Kidney epithelial cell (primary cell): ENCODE measurements around the gene CBLL1. TPM values are rescaled to one million over a fixed set of nuclear protein-coding genes. Genes with fewer than 3 reads are reported as not detected.

ENCODE experiments used
- DNase-seq: peaks from one replicate; pipeline ENCODE4 v3.0.0-alpha.2; 2010; ENCODE audit warnings: low read depth
- H3K27me3 ChIP-seq: 2 replicates; pipeline ENCODE4 v1.6.0; 2011; ENCODE audit warnings: low read length; ENCODE audit not compliant: control insufficient read depth, insufficient read depth
- H3K36me3 ChIP-seq: 2 replicates; pipeline ENCODE4 v1.5.1; 2011; ENCODE audit warnings: low read length; ENCODE audit not compliant: control insufficient read depth, insufficient read depth
- H3K4me3 ChIP-seq: 2 replicates; pipeline ENCODE4 v1.5.1; 2011; ENCODE audit warnings: low read depth, mild to moderate bottlenecking, control low read depth, low read length
- total RNA-seq: library from RNA; depleted of rRNA; stranded (reverse); fragments of >200 nt; gene quantifications from 2 replicates; pipeline ENCODE4 v1.2.3, GENCODE V29; 2015
- TF ChIP-seq, protein P1 (sequence below): IDR thresholded peaks from 2 replicates; pipeline ENCODE4 v1.5.1; 2011; ENCODE audit warnings: mild to moderate bottlenecking, moderate library complexity, low read length, control low read depth, inconsistent platforms; ENCODE audit not compliant: insufficient read depth, poor library complexity, severe bottlenecking

The CBLL1 gene
- total RNA-seq, 1 donor from 2014 or later, result 42.3 TPM

- H3K4me3 ChIP-seq, result no peak overlapping the region
- H3K27me3 ChIP-seq, result no peaks in the 10 kb centered on the region
- no peaks in the 10 kb centered on the region for H3K36me3 ChIP-seq
- DNase-seq, result no peak
- TF ChIP-seq, protein P1, sequence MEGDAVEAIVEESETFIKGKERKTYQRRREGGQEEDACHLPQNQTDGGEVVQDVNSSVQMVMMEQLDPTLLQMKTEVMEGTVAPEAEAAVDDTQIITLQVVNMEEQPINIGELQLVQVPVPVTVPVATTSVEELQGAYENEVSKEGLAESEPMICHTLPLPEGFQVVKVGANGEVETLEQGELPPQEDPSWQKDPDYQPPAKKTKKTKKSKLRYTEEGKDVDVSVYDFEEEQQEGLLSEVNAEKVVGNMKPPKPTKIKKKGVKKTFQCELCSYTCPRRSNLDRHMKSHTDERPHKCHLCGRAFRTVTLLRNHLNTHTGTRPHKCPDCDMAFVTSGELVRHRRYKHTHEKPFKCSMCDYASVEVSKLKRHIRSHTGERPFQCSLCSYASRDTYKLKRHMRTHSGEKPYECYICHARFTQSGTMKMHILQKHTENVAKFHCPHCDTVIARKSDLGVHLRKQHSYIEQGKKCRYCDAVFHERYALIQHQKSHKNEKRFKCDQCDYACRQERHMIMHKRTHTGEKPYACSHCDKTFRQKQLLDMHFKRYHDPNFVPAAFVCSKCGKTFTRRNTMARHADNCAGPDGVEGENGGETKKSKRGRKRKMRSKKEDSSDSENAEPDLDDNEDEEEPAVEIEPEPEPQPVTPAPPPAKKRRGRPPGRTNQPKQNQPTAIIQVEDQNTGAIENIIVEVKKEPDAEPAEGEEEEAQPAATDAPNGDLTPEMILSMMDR, result no peak
These were observed 55.8 kb downstream of the CBLL1 start for GRCh38 chr7:107799647-107800264.

DNA sequence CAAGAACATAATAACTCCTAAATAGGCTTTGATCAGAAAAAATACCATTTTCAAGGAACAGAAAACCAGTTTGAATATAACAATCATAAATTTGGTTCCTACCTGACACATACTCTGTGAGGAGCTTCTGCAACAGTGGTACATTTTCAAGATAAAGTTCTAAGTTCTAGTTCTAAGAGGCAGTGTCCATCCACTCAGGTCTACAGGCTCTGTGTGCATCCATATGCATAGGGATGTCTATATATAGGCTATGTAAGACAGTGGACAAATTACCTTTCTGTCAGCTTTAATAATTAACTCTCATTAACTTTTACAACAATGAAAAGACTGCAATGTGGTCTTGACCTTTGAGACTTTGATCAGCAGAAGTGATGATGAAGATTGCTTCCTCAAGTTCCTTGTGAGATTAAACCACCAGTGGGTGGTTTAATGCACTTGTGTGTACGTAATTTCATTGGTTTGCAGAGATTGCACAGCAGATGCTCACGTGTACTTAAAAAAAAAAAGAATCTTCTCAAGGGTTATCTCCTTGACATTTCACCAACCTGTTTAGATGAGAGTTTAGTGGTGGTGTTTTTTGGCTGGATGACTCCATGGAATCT lies 59.2 kb downstream of the CBLL1 start, which contains the start of gene SLC26A3:
TSS of gene SLC26A3 (minus strand) at position 215 of the 602 bp plus-strand sequence. CDS start 8,714 bp downstream, outside the sequence.
- DNase-seq, result no peak
- H3K36me3 ChIP-seq, result no peaks in the 10 kb centered on the region
- no peak within 1 kb of the TSS for H3K4me3 ChIP-seq
- H3K27me3 ChIP-seq, result no peaks in the 10 kb centered on the region
- TF ChIP-seq, protein P1, result no peak

DNA sequence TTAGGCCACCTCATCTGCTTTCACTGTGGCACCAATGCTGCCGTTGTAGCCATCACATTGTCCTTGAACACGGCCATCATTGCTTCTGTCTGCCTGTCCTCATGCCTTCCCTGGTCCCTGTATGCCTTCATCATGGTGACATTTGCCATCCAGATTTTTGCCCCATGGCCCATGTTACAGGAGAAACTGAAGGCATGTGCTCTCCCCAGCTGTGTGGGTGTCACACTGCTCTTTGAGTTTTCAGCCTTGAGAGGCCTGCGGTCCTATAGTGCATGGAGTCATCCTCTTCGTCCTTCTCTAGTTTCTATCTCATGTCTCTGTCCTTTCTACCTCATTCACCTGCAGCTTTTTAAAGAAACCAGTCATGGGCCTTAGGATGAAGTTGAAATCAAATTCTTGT lies 65.2 kb downstream of the CBLL1 start:
- H3K36me3 ChIP-seq, result no peaks in the 10 kb centered on the region
- H3K4me3 ChIP-seq, result no peak overlapping the region
- no peak for DNase-seq
- TF ChIP-seq, protein P1, result no peak
- H3K27me3 ChIP-seq, result no peaks in the 10 kb centered on the region

DNA sequence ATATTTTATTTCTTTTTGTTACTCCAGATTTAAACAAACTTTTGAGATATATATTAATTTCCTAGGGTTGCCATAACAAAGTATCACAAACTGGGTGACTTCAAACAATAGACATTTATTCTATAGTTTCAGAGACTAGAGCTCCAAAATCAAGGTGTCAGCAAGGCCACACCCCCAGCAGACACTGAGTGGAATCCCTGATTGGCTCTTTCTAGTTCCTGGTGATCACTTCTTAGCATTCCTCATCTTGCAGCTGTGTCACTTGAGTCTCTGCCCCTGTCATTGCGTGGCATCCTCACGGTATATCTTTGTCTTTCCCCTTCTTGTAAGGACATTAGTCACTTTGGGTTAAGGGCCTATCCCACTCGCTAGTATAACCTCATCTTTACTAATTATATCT lies 66.7 kb downstream of the CBLL1 start:
- no peaks in the 10 kb centered on the region for H3K27me3 ChIP-seq
- H3K36me3 ChIP-seq, result no peaks in the 10 kb centered on the region
- H3K4me3 ChIP-seq, result no peak overlapping the region
- TF ChIP-seq, protein P1, result no peak
- no peak for DNase-seq

Other genes starting within 250 kb of the CBLL1 start
- 34.0 and 37.1 TPM in 2 replicates for gene COG5, start 180.2 kb upstream of the CBLL1 start, total RNA-seq
- gene DUS4L, start 180.2 kb upstream of the CBLL1 start, total RNA-seq, result 16.4 and 19.6 TPM in 2 replicates
- gene BCAP29, start 163.9 kb upstream of the CBLL1 start, total RNA-seq, result 62.2 and 64.3 TPM in 2 replicates
- gene SLC26A4, start 83.3 kb upstream of the CBLL1 start, total RNA-seq, result 0.14 and 0.25 TPM in 2 replicates
- gene SLC26A3, start 59.1 kb downstream of the CBLL1 start, total RNA-seq, result not detected in 2 replicates
- 42.6 and 68.8 TPM in 2 replicates for gene DLD, start 147.0 kb downstream of the CBLL1 start, total RNA-seq